HG03159 (cell line): ENCODE results near the gene PAQR4.
"Not testable (repeated sequence)": the region's sequence is repeated elsewhere in the genome, so short reads cannot be mapped to it uniquely, and the experiment has no call there.

Source experiments
- ATAC-seq: cut with Tn5 transposase; IDR thresholded peaks from one replicate; pipeline ENCODE4 v1.9.1; 2021; ENCODE audit warnings: mild to moderate bottlenecking, moderate library complexity; ENCODE audit not compliant: unreplicated experiment

PAQR4 gene

DNA sequence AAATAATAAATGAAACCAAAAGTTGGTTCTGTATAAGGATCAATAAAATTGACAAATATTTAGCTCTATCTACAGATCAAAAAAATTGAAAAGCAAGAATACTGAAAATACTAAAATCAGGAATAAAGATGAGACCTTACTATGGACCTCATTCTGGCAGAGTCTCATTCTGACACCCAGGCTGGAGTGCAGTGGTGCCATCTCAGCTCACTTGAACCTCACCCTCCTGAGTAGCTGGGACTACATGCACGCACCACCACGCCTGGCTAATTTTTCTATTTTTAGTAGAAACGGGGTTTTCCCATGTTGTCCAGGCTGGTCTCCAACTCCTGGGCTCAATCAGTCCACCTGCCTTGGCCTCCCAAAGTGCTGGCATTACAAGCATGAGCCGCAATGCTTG, 27.1 kb upstream of the PAQR4 start:
- ATAC-seq, result no peak

DNA sequence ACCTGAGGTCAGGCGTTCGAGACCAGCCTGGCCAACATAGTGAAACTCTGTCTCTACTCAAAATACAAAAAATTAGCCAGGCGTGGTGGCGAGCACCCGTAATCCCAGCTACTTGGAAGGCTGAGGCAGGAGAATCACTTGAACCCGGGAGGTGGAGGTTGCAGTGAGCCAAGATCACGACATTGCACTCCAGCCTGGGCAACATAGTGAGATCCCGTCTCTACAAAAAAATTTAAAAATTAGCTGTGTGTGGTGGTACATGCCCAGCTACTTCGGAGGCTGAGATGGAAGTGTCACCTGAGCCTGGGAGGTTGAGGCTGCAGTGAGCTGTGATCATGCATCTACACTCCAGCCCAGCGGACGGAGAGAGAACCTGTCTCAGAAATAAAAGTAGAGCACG, 25.4 kb upstream of the PAQR4 start:
- not testable (repeated sequence) for ATAC-seq

DNA sequence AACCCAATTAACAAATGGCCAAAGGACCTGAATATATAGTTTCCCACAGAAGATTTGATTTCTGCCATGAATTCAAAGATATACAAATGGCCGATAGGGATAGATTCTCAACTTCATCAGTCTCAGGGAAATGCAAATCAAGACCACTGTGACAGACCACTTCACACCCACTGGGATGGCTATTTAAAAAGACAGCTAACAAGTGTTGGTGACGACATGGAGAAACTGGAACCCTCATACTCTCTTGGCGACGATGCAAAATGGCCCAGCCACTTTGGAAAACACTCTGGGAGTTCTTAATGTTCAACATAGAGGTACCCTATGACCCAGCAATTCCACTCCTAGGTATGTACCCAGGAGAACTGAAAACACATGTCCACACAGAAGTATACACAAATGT, 22.5 kb upstream of the PAQR4 start:
- no peak for ATAC-seq

DNA sequence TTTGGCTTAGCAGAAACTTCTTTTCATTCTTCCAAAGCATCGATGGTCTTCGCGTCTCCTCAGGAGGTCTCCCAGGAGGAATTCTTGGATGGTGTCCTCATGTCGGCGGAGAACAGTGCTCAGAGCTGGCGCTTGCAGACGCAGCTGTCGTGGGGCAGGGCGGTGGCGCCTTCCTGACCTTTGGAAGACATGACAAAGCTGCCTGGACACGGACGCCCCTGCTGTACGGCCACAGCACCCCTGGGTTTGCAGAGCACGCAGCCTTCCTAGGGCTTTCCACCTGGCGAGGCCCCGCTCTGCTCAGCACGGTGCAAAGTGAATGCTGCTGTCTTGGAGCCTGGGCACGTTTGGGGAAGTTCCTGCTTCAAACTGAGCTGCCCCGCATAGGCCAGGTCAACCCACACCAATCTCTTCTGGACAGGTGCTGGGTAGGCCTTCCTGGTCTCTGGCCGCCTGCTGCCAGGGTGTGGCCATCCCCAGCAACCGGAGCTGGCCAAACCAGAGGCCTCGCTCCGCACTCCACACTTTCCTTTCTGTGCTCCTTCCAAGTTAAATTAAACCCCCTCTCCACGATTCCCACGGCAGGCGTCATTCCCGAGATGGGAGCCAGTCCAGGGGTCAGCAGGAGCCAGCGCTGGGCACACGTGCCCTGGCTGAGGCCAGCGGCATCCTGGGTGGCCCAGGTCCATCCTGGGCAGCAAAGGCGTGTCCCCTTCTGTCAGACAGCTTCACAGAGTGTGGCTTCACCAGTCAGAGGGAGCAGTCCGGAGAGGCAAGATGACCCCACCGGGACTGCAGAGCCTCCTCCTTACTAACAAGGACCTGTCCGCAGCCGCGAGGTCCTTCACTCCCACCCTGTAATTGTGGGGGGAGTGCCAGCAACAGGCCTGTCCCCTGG, 20.1 kb upstream of the PAQR4 start:
- no peak for ATAC-seq

DNA sequence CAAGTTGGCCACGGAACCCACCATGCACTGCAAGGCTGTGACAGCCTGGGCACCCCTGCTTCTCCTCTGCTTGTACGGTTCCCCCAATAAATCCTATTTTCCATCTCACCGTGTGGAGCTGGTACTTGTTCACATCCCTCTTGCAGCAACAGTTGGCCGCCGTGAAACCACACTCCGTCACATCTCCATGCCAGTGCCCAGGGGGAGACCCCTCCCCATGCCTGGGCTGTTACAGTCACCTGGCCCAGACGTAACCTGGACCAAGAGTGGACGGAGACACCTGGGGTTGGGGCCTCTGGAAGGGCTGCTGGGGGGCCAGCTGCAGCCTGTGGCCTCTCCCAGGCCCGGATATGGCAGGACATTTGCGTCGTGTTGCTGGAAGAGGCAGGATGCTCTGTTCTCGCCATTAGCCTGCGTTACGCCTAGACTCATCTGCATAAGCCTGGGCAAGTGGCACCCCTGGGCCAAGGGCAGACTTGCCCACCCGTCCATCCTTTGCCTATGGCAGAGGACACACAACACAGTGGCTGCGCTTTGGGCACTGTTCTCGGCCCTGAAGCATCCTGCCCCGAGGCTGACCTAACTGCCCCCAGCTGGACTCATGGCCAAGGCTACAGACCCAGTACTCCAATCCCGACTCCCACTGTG, 19.3 kb upstream of the PAQR4 start:
- no peak for ATAC-seq

DNA sequence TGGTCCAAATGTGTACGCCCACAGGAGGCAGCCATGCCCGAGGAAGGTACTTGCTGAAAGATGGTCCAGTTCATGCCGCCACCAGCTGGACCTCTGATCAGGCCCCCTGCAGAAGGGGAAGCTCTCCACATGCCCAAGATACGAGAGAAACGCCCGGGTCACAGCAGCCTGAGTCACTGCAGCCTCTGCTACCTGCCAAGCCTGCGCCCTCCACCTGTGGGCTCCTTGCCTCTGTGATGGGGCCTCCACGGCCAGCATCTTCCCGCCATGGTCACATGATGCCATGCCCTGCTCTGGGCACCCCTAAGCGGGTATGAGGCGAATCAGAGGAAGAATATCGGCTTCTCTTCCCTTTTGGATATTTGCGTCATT, 18.8 kb upstream of the PAQR4 start:
- ATAC-seq, result no peak

DNA sequence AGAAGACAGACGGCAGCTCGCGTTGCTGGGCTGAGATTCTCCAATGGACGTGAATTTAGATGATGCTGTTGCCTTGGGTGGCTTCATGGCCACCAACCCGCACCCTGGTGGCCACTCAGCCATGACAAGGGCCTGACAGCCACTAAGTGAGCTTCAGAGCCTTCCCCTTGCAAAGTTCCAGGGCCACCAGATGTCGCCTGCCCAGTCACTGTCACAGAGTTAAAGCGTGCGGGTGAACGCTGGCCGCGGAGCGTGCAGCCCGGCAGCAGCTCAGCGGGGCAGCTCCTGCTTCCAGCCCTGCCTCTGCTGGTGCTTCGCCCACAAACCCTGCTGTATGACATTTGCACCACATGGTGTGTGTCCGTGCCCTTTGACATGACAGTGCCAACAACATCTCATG, 18.4 kb upstream of the PAQR4 start:
- no peak for ATAC-seq

DNA sequence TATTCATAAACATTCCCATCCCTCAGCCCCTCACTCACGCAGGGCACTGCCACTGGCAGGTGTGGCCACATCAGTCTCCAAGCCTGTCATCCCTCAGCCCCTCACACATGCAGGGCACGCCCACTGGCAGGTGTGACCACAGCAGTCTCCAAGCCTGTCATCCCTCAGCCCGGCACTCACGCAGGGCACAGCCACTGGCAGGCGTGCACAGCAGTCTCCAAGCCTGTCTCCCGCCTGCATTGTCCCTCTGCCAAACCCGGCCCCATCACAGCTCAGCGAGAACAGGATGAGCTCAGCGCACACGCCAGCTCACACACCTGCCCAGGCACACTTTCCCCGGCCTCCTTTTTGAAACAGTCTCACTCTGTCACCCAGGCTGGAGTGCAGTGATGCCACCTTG, 16.5 kb upstream of the PAQR4 start:
- no peak for ATAC-seq

DNA sequence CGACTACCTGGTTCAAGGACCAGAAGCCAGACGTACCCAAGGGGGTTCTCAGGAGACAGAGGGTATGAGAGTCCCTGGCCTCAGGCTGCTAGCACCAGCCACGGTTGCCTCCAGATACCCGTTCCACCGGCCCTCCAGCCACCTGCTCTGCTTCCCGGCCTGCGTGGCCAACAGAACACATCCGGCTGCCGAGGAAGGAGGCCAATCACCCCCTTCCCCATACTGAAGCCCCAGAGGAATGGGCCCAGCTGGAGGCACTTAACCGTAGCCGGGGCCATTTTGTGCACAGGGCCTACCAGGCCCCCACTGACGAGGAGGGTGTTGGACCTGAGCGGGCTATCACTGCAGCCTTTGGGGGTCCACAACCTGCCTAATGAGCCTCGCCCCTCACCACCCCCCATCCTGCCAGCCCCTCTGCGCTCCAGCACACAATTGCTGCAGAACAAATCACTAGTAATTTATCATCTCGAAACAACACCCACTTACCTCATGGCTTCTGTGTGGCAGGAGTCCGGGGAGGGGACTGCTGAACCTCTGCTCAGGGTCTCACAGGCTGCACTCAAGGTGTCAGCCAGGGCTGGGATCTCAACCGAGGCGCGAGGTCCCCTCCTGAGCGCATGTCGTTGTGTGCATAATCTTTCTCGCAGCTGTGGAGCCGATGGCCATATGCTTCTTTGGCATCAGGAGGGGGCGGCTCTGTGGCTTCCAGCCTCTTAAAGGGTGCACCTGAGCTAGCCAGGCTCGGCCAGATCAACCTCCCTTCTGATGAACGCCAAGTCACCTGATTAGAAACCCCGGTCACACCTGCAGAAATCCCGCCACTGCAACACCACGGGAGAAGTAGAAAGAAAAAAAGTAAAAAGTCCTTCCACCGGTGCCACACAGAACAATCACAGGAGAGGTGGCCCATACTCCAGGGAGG, 15.2 kb upstream of the PAQR4 start:
- no peak for ATAC-seq

DNA sequence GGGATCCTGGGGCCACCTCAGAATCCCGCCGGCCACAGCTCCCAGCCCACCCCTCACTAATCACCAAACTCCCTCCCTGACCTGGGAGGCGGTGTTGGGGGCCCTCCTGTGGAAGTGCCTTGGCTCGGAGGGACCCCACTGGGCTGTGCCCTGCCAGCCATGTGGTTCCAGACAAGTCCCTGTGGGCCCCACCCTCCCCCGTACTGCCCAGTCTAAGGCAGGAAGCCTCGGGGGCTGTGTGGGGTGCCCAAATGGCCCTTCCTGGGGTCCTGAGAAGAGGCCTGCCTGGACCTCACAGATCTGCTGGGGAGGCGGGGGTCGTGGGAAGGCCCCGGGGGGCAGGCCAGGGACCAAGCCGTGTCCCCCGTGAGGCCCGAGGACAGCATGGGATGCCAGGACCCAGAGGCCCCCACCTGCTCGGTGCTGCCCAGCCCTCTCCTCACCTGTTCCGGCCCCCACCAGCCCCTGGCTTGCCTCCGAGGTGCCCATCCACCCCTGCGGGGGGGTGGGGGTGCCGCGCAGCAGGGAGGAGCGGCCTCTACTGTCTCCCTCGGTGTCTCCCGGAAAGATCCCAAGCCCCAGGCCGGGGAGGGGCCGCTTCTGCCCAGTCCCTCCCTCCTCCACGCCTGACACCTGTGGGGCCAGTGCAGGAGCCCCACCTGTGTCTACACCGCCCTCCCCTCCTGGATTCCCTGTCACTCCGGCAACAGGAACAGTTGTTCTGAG, 14.3 kb upstream of the PAQR4 start:
- ATAC-seq, result no peak

DNA sequence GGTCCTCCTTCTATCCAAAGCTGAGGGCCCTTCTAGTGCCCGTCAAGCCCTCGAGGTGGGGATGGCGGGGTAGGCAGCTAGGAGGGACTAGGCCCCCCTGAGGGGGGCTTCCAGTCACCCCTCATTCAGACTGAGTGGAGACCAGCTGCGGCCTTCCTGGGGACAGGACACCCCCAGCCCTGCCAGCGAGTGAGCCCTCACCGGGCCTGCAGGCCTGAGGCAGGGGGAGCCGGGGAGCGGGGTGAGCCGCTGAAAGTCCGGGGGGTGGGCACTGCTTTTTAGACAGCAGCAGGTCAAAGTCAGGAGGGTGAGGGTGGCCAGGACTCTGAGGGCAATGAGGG, 13.7 kb upstream of the PAQR4 start:
- ATAC-seq, result no peak

DNA sequence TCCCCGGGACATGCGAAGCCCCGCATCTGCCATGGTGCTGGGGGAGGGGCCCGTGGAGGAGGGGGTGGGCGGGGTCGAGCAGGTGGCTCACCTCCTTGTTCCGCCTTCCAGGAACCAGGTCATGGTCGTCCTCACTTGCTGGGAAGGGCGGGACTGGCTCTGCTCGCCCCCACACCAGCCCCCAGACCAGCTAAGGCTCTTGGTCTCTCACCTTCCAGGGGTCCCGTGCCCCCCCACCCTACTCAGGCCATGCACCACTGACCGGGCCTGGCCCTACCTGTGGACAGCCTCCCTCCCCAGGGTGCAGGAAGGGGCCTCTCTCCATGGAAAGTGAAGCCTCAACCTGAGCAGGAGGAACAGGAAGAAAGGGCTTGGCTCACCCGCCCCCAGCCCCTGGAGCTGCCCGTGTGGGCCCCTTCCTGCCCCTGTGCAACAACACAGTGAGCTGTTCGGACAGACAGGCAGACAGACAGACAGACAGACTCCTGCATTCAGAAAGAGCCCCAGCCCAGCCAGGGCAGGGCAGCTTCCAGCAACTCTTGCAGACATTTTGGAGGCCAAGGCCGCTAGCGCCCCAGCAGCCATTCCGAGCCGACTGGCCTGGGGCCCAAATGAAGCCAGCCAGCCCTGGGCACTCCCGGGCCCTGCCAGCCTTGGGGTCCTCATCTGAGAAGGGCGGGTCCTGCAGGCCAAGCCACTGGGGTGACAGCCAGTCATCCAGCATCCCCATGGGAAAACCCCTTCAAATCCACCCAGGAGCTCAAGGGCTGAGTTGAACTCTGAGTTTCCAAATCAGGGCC, 13.2 kb upstream of the PAQR4 start:
- ATAC-seq, result no peak

DNA sequence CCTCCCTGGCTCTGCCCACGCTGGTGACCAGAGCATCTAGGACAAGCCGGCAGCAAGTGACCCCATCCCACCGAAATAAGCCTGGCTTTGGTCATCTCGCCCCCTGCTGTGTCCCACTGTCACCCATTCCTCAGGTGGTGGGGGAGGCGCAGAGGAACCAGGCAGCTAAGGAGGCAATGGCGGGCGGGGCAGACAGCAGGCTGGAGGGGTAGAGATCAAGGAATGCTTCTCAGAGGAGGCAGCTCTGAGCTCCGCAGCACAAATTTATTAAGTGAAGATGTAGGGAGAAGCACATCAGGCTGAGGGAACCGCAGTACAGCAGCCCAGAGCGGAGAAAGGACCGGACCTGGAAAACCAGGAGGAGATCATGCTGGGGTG, 12.6 kb upstream of the PAQR4 start:
- no peak for ATAC-seq

DNA sequence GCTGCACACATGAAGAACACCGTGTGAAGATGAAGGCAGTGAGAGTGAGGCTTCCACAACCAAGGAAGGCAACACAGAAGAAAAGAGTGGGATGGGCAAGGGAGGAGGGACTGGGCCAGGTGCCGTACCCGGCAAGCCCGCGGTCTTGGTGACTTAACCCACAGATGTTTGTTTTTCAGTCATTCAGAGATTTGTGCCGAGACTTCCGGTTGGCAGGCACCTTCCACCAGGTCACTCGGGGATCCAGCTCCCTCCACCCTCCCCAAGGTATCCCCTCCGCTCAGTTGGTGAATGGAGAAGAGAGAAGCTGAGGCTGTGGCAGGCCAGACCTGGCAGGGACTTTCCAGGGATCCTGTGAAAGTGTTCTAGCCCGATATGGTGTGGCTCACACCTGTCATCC, 9.9 kb upstream of the PAQR4 start:
- no peak for ATAC-seq

DNA sequence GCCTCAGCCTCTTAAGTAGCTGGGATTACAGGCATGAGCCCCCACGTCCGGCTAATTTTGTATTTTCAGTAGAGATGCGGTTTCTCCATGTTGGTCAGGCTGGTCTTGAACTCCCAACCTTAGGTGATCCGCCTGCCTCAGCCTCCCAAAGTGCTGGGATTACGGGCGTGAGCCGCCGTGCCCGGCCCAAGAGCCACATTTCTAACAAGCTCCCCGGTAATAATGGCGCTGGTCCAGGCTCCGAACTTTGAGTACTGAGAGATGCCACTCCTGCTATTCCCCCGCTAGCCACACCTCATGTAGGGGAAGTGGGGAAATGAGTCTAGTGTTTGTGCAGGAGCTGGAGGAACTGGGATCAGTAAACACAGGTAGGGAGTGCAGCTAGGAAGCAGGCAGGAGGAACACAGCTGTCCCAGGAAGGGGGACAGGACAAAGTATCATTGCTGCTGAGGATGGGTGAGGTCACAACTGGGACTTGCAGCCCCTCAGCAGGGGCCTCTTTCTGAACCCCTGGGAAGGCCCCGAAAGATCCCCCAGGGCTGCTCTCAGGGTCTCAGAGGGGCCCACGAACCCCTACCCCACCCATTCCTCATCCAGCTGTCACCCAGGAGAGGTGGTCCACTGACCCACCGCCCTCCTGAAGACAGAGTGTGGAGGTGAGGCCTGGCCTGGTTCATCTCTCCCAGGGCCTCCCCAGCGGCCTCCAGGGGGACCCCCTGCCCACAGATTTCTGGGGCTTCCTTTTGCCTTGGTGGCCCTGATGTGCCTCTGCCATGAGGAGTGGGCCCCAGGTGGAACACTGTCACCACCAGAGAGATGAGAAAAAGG, 8.8 kb upstream of the PAQR4 start:
- ATAC-seq, result no peak

DNA sequence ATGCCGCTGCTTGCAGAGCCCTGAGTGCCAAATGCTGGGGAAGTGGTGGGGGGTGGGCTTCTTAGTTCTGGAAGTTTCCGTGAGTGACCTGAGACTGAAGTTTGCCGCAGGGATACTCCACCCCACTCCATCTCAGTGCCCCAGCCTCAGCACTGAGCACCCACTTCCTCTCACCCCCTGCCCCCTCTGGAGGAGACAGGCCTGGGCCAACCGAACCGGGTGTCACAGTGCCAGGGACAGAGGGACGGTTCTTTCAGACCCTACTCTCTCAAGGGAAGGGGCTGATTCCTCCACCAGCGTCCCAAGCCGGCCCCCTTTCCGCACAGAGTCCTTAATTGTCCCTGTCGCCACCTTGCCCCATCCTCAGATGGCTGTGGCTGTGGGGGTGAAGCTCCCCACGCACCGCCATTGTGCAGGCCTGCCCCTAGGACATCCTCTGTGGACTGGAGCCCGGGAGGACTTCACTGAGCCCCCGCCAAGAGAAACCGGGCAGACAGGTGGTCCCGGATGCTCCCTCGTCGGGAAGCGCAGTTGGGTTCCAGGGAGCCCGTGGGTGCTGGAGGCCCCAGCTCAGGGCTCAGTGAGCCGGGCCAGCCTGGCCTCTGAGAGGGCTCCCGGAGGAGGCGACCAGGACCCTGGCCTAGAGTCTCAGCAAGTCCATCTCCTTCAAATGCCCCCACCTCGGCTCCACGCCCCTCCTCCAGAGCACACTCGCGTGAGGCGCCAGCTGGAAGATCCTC, 6.6 kb upstream of the PAQR4 start:
- no peak for ATAC-seq

DNA sequence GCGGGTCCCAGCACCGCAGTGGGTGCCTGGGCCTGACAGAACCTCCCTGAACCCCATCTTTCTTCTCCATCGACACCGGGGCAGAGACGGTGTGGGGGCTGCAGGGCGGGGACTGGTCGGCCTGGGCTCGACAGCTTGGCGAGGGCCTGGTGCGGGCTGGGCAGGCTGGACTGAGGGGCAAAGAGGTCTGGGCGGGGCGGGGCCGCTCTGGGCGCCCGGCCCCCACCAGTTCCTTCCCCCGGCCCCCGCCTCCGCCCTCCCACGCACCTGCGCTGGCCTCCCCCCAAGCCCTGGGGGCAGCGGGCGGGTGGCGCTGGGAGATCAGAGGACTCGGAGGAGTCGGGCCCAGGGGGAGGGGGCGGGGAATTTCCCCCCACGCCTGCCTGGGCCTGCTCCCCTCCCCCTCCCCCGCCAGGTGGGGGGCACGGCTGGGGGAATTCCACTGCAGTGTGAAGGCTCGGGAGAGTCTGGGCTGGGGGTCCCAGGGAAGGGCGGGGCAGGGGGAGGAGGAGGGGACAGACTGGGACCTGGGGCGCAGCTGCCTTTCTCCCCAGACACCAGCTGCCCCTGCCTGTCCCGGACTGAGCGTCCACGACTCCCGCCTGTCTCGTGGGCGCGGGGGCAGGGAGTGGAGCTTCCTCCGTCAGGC, 6.0 kb upstream of the PAQR4 start:
- ATAC-seq, result no peak
